Panc1 (cell line): ENCODE measurements around the gene PCDHGA2. TPM values are rescaled to one million over a fixed set of nuclear protein-coding genes. Genes with fewer than 3 reads are reported as not detected.

ENCODE experiments used
- ATAC-seq: fragments of 200-7000 bp; cut with Tn5 transposase; 2 replicates; pipeline ENCODE4 v1.9.1; 2020; ENCODE audit warnings: mild to moderate bottlenecking, moderate library complexity
- BruUV-seq: library from RNA; stranded (reverse); fragments of 400-500 nt; replicated peaks from 2 replicates; lab custom pipeline; 2021; lab: Mats Ljungman, UMichigan
- CTCF ChIA-PET: fragments of 300-600 bp; sonication (Branson Sonifier 250); formaldehyde crosslinking; loops from one replicate; lab custom pipeline; 2022; ENCODE audit warnings: antibody characterized with exemption; lab: Charles Lee
- POLR2A ChIA-PET: fragments of 300-600 bp; sonication (Branson Sonifier 250); formaldehyde crosslinking; loops from one replicate; lab custom pipeline; 2022; ENCODE audit warnings: antibody characterized with exemption; lab: Charles Lee
- DNase-seq: peaks from one replicate; pipeline ENCODE4 v3.0.0-alpha.2; 2010; ENCODE audit warnings: low read depth, low spot score
- H3K27ac ChIP-seq: 2 replicates; pipeline ENCODE4 v1.5.1; 2011; ENCODE audit warnings: mild to moderate bottlenecking, low read length, inconsistent platforms
- H3K27me3 ChIP-seq: fragments of 200-500 bp; sonication (Bioruptor generic); 2 replicates; pipeline ENCODE4 v1.6.0; 2014; ENCODE audit warnings: low read length, inconsistent platforms; ENCODE audit not compliant: control insufficient read depth, insufficient read depth
- H3K36me3 ChIP-seq: fragments of 200-500 bp; sonication (Bioruptor generic); 2 replicates; pipeline ENCODE4 v1.5.1; 2014; ENCODE audit warnings: inconsistent platforms, mild to moderate bottlenecking, low read length, moderate library complexity; ENCODE audit not compliant: control insufficient read depth, insufficient read depth
- H3K4me1 ChIP-seq: 2 replicates; pipeline ENCODE4 v1.5.1; 2011; ENCODE audit warnings: inconsistent platforms, mild to moderate bottlenecking, low read length, moderate library complexity; ENCODE audit not compliant: control insufficient read depth, insufficient read depth
- H3K4me3 ChIP-seq, 2 experiments: 2 replicates each; pipeline ENCODE4 v1.5.1; 2011 to 2012; ENCODE audit warnings: low read depth in 2 of 2, low read length in 2 of 2, mild to moderate bottlenecking in 2 of 2, inconsistent platforms in 1 of 2, moderate library complexity in 1 of 2
- H3K9me3 ChIP-seq: fragments of 200-500 bp; sonication (Bioruptor generic); 2 replicates; pipeline ENCODE4 v1.5.1; 2014; ENCODE audit warnings: low read depth, mild to moderate bottlenecking, inconsistent platforms, low read length, moderate library complexity; ENCODE audit not compliant: control insufficient read depth, insufficient read depth
- CTCF ChIP-seq: fragments of 450-650 bp; IDR thresholded peaks from 2 replicates; pipeline ENCODE4 v1.5.1; 2017; ENCODE audit warnings: mild to moderate bottlenecking
- POLR2AphosphoS5 ChIP-seq: IDR thresholded peaks from 2 replicates; pipeline ENCODE4 v1.6.1; 2012; ENCODE audit warnings: mild to moderate bottlenecking, low read depth, low read length, moderate library complexity
- REST ChIP-seq, 2 experiments: IDR thresholded peaks; 2 replicates each; pipeline ENCODE4 v1.6.1; 2011 to 2012; ENCODE audit warnings: low read depth in 2 of 2, control low read depth in 1 of 2, low read length in 1 of 2, mild to moderate bottlenecking in 1 of 2, moderate library complexity in 1 of 2; ENCODE audit not compliant: insufficient read depth in 1 of 2
- SIN3A ChIP-seq: IDR thresholded peaks from 2 replicates; pipeline ENCODE4 v1.6.1; 2012; ENCODE audit warnings: low read depth, mild to moderate bottlenecking, low read length, moderate library complexity, borderline replicate concordance; ENCODE audit not compliant: insufficient read depth
- TCF7L2 ChIP-seq: IDR thresholded peaks from 2 replicates; pipeline ENCODE4 v1.6.1; 2011; ENCODE audit warnings: mild to moderate bottlenecking, low read depth, low read length, inconsistent platforms
- in situ Hi-C: cut with HindIII; loops from 2 replicates; pipeline ENCODE4 v1.10.0; 2016; ENCODE audit warnings: low sequenced_read_pairs, low pct_unique_long_range_greater_than_20kb
- intact Hi-C: fragments of 100-400 bp; cut with micrococcal nuclease; formaldehyde crosslinking; loops from one replicate; pipeline ENCODE4 v1.10.0; 2022; ENCODE audit not compliant: unreplicated experiment
- total RNA-seq: library from RNA; stranded (reverse); gene quantifications from one replicate; pipeline ENCODE4 v1.2.1, GENCODE V29; 2021; ENCODE audit not compliant: unreplicated experiment

Gene PCDHGA2
- total RNA-seq, 1 experiment from 2014 or later = 0.05 TPM

DNA sequence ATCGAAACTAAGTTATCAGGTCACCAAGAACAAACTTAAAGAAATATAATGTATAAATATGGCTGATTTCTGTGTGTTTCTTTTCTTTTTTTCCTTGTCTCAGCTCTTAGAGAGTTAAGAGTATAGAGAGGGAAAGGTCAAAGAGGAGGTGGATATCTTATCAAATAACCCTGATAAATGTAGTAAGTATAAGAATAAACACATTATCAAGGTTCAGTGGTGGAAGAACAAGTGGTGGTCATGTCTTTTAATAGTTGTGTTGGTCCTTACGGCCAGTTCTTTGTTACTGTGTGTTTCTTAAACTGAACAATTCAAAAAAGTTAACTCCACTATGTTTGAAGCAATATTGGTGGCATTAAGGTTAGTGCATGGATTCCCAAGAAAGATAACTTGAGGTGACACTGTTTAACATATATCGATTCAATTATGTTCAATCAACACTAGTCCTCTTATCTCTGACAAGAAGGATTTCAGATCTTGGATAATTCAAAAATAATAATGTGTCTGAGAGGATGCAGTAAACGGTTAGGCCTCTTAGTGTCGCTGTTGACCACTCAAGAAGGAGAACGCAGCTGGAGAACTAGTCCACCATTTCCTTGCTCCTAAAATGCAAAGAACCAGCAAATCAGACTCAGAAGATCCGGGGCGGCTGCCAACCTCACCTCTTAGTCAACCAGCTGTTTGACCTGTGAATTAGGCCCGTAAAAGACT lies 4.8 kb downstream of the PCDHGA2 start, which contains the start of gene PCDHGA3:
Gene PCDHGA3, plus strand, starts transcription at position 588 of the 711 bp plus-strand sequence. CDS start 205 bp downstream, outside the sequence.
- Histone ChIP-seq H3K27ac (no peak within 1 kb of the TSS), H3K4me1 (no peaks in the 10 kb centered on the region), H3K36me3 (no peaks in the 10 kb centered on the region), H3K9me3 (no peaks in the 10 kb centered on the region; the same call in 1 of the 2 replicates), H3K27me3 (no peaks in the 10 kb centered on the region), H3K4me3 (no peak within 1 kb of the TSS)
- intact Hi-C loops (no loop called here), in situ Hi-C loops (loop anchor here (25.0 kb wide), 1 partner anchor 156 kb away; the partner anchor contains the start of genes PCDHB10, PCDHB11, PCDHB16 and PCDHB8)
- ChIA-PET CTCF (interaction anchor here (0.7 kb wide), 1 partner anchor 288 kb away, joined by 3 read pairs; no protein-coding TSS in a partner anchor), POLR2A (interaction anchor here (0.5 to 1.0 kb wide), 2 partner anchors 13 to 22 kb away, joined by 3 to 9 read pairs; partner anchors contain the start of gene PCDHGA1)
- no peak for TF ChIP-seq TCF7L2
- no peak for TF ChIP-seq POLR2AphosphoS5
- no peak for TF ChIP-seq SIN3A
- TF ChIP-seq CTCF = peak; percentile 38
- TF ChIP-seq REST (IDR thresholded peaks at IDR 0.05; ENCODE audit: insufficient read depth in 1 of 2, low read depth in 2 of 2, low read length in 1 of 2) = no peak
- ATAC-seq (no peak), DNase-seq (no peak)
- BruUV-seq = no TSS peak

DNA sequence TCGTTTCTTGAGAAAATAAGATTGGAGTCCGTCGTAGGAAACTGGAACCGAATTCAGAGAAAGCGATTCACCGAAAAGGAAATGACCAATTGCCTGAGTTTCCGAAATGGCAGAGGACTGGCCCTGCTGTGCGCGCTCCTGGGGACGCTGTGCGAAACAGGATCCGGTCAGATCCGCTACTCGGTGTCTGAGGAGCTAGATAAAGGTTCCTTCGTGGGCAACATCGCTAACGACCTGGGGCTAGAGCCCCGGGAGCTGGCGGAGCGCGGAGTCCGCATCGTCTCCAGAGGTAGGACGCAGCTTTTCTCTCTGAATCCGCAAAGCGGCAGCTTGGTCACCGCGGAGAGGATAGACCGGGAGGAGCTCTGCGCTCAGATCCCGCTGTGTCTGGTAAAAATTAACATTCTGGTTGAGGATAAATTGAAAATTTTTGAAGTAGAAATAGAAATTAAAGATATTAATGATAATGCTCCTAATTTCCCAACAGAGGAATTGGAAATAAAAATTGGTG lies 5.4 kb downstream of the PCDHGA2 start:
- TF ChIP-seq CTCF (no peak), POLR2AphosphoS5 (no peak)
- Histone ChIP-seq H3K9me3 (no peaks in the 10 kb centered on the region; the same call in 1 of the 2 replicates), H3K27me3 (no peaks in the 10 kb centered on the region; the same call in 1 of the 2 replicates), H3K4me3 (no peak overlapping the region), H3K27ac (no peak overlapping the region), H3K4me1 (no peaks in the 10 kb centered on the region), H3K36me3 (no peaks in the 10 kb centered on the region)
- ChIA-PET CTCF (interaction anchor here (0.7 kb wide), 1 partner anchor 287 kb away, joined by 3 read pairs; no protein-coding TSS in a partner anchor), POLR2A (interaction anchor here (0.5 to 0.7 kb wide), 2 partner anchors 9 to 13 kb away, joined by 3 to 9 read pairs; partner anchors contain the start of gene PCDHGA1)
- no TSS peak for BruUV-seq
- intact Hi-C loops (no loop called here), in situ Hi-C loops (loop anchor here (25.0 kb wide), 1 partner anchor 157 kb away; the partner anchor contains the start of genes PCDHB10, PCDHB11, PCDHB16 and PCDHB8)
- no peak for DNase-seq
- ATAC-seq = no peak
